HCEC 1CT (cell line): Measurements from ENCODE around the gene CCN2.
A peak's percentile ranks its signal among the peaks of the same experiment; 100 is the strongest.

Source experiments
- DNase-seq: peaks from one replicate; pipeline ENCODE4 v3.0.0-alpha.2; 2017

CCN2 gene

GRCh38 chr6:131963063-131963462 lies 11.9 kb upstream of the CCN2 start:
- no peak for DNase-seq

DNA sequence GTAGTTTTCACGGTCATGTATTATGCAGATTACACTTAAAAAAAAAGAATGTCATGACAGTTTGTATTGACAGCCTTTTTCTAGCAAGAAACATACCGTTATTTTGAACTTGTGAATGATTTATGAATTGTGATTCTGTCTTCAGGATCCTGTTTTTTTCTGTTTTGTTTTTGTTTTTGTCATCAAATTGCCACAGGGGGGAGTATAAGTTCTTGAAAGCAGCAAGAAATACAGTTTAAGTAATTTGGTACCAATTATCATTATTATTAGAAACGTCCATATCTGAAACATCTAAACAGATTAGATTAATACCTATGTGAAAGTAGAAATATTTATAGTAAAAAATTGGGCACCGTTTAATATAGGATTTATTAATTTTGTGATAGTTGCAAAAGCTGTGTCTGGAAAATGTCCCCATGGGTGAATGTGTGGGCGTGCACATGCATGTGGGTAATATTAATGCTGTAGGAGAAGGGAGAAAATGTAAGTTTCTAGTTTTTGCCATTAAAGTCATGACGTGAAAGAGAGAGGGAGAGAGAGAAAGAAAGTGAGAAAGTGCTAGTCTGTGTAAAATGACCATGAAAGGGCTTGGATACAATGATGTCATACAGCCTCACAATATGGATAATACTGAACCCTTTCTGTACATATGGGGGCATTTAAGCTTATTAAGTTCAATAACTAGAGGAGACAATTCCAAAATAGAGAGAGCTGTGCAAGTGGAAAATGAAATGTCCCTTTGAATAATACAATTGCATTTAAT lies 9.4 kb upstream of the CCN2 start:
- peak; percentile 46 for DNase-seq

DNA sequence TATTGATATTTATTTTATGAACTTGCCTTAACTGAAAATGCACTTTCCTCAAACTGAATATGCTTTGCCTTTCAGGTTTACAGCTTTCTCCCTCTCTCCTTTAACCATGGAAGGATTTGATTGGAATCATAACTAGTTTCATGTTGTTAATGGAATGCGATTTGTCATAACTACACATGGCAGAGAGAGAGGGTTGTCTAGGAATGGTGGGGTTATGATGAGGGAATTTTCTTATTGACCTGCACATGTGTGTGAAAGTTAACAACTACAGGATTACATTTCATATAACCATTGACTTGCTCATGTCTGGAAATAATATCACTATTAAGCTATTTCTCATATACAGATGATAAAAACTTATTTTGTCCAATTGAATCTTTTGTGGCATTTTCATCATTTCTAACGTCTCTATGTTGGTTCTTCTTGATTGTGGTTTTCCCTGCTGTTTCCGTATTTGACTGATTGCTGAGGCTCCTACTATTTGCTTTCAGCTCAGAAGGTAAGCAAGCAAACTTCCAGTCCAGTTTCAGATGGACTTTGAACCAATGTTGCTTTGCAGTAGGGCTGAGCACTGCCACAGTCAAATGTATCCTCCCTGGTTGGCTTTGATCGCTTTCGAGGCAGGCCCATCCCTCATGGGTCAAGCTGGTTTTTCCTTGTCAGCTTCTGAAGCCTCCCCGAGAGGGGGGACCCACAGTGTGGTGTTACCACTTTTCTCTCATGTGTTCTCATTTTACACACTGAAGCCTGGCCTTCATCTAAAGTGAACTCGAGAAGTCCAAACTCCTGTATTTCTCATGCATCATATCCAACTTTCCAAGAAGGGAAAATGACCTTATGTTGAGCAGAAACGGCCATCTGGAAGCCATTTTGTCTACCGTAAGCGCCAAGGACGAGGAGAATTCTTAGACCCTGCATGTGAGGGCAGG lies 7.6 kb upstream of the CCN2 start:
- DNase-seq: no peak

DNA sequence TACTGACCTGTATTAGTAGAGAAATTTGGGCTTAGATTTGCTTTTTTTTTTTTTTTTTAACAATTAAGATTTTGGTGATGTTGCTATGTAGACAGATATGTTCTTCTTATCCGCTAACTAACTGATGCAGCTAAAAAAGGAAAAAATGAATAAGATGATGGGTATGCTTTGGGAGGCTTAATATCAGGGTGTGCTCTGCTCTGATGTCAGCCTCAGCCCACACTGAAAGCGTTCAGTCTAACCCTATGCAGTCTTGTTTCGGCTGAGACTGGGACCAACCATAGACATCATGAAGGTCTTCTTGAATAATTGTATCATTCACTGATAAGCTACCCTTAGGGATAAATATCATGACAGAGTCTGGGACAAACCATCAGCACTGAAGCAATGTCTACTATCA lies 6.9 kb upstream of the CCN2 start:
- no peak for DNase-seq

GRCh38 chr6:131955876-131956275 lies 4.7 kb upstream of the CCN2 start:
- no peak for DNase-seq

DNA sequence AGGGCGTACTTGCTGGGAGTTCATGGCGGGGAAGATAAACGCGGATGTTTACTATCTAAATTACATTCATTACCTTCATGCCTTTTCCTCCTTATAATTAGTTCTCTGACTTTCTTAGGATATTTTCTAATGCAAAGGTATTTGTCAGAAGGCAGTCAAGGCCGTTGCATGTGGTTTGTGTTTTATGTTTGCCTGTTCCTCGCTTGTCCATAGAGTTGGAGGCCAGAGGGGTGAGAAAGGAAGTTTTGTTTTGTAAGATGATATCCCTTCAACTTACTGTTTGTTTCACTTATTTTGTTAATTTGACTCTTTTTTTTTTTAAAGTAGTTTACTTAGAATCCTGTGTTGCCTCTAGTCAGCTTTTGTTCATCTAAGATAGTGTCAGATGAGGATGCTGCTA lies 4.0 kb upstream of the CCN2 start:
- no peak for DNase-seq

- peak; percentile 97 for DNase-seq
Measured at GRCh38 chr6:131954775-131955107, 3.6 kb upstream of the CCN2 start.

- peak; percentile 64 for DNase-seq
Measured at GRCh38 chr6:131954059-131954774, 3.0 kb upstream of the CCN2 start.

- no peak for DNase-seq
Measured at GRCh38 chr6:131952886-131953509, 1.8 kb upstream of the CCN2 start.

- peak; percentile 26 for DNase-seq
Measured at GRCh38 chr6:131951576-131952230, 531 bp upstream of the CCN2 start.

DNA sequence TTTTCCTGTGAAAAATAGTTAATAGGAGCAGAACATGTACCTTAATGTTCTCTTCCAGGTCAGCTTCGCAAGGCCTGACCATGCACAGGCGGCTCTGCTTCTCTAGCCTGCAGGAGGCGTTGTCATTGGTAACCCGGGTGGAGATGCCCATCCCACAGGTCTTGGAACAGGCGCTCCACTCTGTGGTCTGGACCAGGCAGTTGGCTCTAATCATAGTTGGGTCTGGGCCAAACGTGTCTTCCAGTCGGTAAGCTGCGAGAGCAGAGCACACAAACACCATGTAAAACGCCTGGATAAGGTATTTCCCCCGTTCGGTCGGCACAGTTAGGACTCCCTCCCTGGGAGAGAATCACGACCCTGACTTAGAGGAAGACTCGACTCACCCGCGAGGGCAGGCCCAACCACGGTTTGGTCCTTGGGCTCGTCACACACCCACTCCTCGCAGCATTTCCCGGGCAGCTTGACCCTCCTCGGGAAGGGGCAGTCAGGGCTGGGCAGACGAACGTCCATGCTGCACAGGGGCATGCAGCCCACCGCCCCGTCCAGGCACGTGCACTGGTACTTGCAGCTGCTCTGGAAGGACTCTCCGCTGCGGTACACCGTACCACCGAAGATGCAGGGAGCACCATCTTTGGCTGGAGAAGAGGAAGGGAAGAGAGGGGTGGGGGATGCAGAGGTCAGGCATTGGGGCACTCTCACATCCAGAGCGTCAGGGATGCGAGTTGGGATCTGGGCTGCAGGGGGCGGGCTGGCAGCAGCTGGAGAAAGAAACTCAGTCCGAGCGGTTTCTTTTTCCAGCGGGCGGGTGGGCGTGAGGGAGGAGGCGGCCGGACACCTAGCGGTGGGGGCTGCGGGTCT lies 1.0 kb downstream of the CCN2 start:
- peak; percentile 87 for DNase-seq

- DNase-seq: peak; percentile 80
Measured at GRCh38 chr6:131949620-131949908, 1.6 kb downstream of the CCN2 start.

- peak; percentile 71 for DNase-seq
Measured at GRCh38 chr6:131948692-131949619, 2.2 kb downstream of the CCN2 start.

- DNase-seq: no peak
Measured at GRCh38 chr6:131947986-131948661, 3.0 kb downstream of the CCN2 start.

GRCh38 chr6:131946992-131947955 lies 3.9 kb downstream of the CCN2 start:
- DNase-seq: peak; percentile 38

GRCh38 chr6:131946404-131946991 lies 4.7 kb downstream of the CCN2 start:
- DNase-seq: peak; percentile 18

- DNase-seq: no peak
Measured at GRCh38 chr6:131945971-131946370, 5.2 kb downstream of the CCN2 start.
